Measurements from ENCODE around the gene GNAI3.

Gene GNAI3

GRCh38 chr1:109610609-109611307 is 62.3 kb downstream of the GNAI3 start (continued):
- TF ChIP-seq REST (tag by site-specific recombination; IDR thresholded peaks at IDR 0.05) = no peak
- TF ChIP-seq ZBTB17 (tag by site-specific recombination; IDR thresholded peaks at IDR 0.05) = peak; percentile 82
- no peak for TF ChIP-seq ZNF354C (tag by site-specific recombination; IDR thresholded peaks at IDR 0.05; ENCODE audit: borderline replicate concordance, low read depth)

DNA sequence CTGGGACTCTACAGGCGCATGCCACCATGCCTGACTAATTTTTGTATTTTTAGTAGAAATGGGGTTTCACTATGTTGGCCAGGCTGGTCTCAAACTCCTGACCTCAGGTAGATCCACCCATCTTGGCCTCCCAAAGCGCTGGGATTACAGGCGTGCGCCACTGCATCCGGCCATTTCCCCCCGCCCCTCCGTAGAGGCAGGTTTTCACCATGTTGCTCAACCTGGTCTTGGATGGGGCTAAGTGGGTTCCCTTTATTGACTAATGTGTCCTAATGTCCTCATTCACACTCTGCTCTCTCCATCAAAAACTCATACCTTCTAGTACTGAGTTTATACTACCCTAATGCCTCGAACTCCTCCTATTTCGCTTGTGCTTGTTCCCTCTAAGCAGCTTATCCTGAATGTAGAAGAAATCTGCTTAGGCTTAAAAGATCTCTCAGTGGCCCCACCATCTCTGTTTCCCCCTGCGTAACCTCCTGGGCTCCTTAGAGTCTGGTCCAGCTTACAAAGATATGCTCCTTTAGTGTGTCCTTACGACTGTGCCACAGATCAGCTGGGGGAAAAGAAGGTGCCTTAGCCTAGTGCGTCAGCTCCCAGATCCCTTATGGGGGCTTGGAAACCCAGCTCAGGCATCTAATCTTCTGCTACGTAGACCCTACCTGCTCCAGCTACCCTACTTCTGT is 63.0 kb downstream of the GNAI3 start:
- Histone ChIP-seq H3K9me3 (ENCODE audit: control insufficient read depth, insufficient read depth, low read depth, low read length) (no peaks in the 10 kb centered on the region), H3K36me3 (ENCODE audit: control insufficient read depth in 2 of 2, insufficient read depth in 1 of 2, low read length in 2 of 2) (no peaks in the 10 kb centered on the region), H3K4me1 (ENCODE audit: control insufficient read depth, insufficient read depth, low read length) (no peaks in the 10 kb centered on the region), H3K27ac (ENCODE audit: extremely low read depth, low read depth, low read length) (no peak overlapping the region), H3K4me3 (ENCODE audit: low read depth, low read length) (no peak overlapping the region)
- ChIA-PET CTCF (interaction anchor here (0.6 to 1.4 kb wide), 5 partner anchors 19 to 373 kb away, joined by 3 to 6 read pairs (median 4); partner anchors contain the start of gene AHCYL1), POLR2A (interaction anchor here (0.8 to 1.2 kb wide), 2 partner anchors 8 to 9 kb away, joined by 3 read pairs; partner anchors contain the start of genes AMPD2 and GNAT2)
- TF ChIP-seq HOXD13 (CRISPR knock-in tag; IDR thresholded peaks at IDR 0.05; ENCODE audit: borderline replicate concordance) = no peak
- TF ChIP-seq SP7 (tag by site-specific recombination; IDR thresholded peaks at IDR 0.05) = 0 out of 2 replicates have a peak, but pooled peaks have one; percentile 5
- no peak for TF ChIP-seq ZNF302 (tag by site-specific recombination; IDR thresholded peaks at IDR 0.05; ENCODE audit: low read depth)
- TF ChIP-seq ZEB2 (tag by site-specific recombination; IDR thresholded peaks at IDR 0.05) = no peak
- TF ChIP-seq EGR2 (tag by site-specific recombination; IDR thresholded peaks at IDR 0.05; ENCODE audit: low read depth) = no peak
- no peak for TF ChIP-seq ZNF549 (tag by site-specific recombination; IDR thresholded peaks at IDR 0.05)
- TF ChIP-seq ZNF274 (IDR thresholded peaks at IDR 0.05; ENCODE audit: low read length) = no peak
- no peak for TF ChIP-seq ZNF274 (tag by site-specific recombination; IDR thresholded peaks at IDR 0.05; ENCODE audit: borderline replicate concordance)
- TF ChIP-seq ZNF112 (tag by site-specific recombination; IDR thresholded peaks at IDR 0.05) = no peak
- TF ChIP-seq ZNF404 (tag by site-specific recombination; IDR thresholded peaks at IDR 0.05) = no peak
- TF ChIP-seq ZNF335 (tag by site-specific recombination; conservative IDR thresholded peaks at IDR 0.05) = 0 out of 2 replicates have a peak, but pooled peaks have one; percentile 9

DNA sequence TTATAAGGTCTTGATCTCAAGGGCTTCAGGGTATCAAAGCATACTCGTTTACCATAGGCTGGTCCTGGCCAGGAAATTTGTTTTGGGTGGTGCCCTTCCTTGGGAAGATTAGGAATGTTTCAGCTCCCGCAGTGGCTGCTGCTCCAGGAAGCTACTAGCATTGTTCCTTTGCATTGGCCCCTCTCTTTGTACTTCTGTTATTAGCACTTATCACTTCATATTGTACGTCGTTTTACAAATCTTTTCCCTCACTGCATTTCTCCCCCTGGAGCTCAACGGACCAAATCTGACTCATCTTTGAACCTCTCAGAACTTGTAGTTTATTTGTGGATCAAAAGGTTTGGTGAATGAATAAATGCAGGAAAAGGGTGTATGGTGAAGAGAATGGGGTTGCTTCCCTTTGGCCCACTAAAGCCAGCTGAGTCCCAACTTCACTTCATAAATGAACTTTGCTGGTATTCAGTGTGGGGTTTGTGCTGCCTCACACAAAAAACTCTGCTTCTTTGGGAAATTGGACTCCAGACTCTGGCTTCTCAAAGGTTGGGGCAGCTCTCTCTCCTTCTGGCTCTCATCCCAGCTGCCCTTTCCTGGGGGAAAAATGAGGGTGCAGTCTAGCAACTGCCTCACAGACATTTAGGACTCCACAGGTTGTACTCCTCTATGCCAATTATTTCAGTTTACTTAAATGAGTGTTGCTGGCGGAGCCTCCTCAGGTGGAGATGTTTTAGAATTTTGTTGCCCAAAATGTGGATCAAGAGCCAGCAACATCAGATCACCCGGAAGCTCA is 65.1 kb downstream of the GNAI3 start:
- H3K4me1 ChIP-seq (ENCODE audit: control insufficient read depth, insufficient read depth, low read length) = no peaks in the 10 kb centered on the region
- ChIA-PET POLR2A (interaction anchor here (3.8 kb wide), 1 partner anchor 65 kb away, joined by 16 read pairs; the partner anchor contains the start of gene GNAI3), CTCF (interaction anchor here (1.0 to 3.3 kb wide), 5 partner anchors 17 to 372 kb away, joined by 3 to 13 read pairs (median 4); partner anchors contain the start of gene AHCYL1)
- H3K9me3 ChIP-seq (ENCODE audit: control insufficient read depth, insufficient read depth, low read depth, low read length) = no peaks in the 10 kb centered on the region
- H3K36me3 ChIP-seq (ENCODE audit: control insufficient read depth in 2 of 2, insufficient read depth in 1 of 2, low read length in 2 of 2) = no peaks in the 10 kb centered on the region
- H3K4me3 ChIP-seq (ENCODE audit: low read depth, low read length) = no peak overlapping the region
- H3K27ac ChIP-seq (ENCODE audit: extremely low read depth, low read depth, low read length) = no peak overlapping the region
- TF ChIP-seq, protein P1, sequence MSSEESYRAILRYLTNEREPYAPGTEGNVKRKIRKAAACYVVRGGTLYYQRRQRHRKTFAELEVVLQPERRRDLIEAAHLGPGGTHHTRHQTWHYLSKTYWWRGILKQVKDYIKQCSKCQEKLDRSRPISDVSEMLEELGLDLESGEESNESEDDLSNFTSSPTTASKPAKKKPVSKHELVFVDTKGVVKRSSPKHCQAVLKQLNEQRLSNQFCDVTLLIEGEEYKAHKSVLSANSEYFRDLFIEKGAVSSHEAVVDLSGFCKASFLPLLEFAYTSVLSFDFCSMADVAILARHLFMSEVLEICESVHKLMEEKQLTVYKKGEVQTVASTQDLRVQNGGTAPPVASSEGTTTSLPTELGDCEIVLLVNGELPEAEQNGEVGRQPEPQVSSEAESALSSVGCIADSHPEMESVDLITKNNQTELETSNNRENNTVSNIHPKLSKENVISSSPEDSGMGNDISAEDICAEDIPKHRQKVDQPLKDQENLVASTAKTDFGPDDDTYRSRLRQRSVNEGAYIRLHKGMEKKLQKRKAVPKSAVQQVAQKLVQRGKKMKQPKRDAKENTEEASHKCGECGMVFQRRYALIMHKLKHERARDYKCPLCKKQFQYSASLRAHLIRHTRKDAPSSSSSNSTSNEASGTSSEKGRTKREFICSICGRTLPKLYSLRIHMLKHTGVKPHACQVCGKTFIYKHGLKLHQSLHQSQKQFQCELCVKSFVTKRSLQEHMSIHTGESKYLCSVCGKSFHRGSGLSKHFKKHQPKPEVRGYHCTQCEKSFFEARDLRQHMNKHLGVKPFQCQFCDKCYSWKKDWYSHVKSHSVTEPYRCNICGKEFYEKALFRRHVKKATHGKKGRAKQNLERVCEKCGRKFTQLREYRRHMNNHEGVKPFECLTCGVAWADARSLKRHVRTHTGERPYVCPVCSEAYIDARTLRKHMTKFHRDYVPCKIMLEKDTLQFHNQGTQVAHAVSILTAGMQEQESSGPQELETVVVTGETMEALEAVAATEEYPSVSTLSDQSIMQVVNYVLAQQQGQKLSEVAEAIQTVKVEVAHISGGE (tag by site-specific recombination; conservative IDR thresholded peaks at IDR 0.05; ENCODE audit: low read depth) = no peak
- no peak for TF ChIP-seq KLF8 (tag by site-specific recombination; IDR thresholded peaks at IDR 0.05)
- no peak for TF ChIP-seq ZNF362 (tag by site-specific recombination; IDR thresholded peaks at IDR 0.05)
- no peak for TF ChIP-seq BCL11B (tag by site-specific recombination; IDR thresholded peaks at IDR 0.05; ENCODE audit: low read depth)
